ENCODE measurements around the gene PCAT7.

DNA sequence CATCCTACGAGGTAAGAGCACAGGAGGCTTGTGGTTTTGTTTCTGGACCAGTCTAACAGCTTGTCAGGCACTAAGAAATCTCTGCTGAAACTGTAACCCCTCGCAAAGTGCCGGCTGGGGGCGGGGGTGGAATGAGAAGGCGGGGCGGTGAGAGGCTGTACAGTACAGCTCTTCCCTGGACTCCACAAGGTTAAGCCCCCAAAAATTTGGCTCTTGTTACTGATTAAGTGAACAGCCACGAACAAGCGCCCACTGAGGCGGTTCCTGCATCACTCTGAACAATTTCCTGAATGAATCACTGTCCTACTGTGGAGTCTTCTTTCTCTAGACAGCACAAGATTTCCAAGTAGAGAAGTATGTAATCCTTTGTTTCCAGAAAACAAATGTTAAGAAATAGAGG lies 31.9 kb downstream of the PCAT7 start:
- TF ChIP-seq RAD21 (IDR thresholded peaks at IDR 0.05; ENCODE audit: low read depth) = no peak
- TF ChIP-seq TAF1 (IDR thresholded peaks at IDR 0.05; ENCODE audit: low read depth) = no peak
